Neural crest cell (in vitro differentiated cells): ENCODE data around the gene ANGEL2. TPM values are rescaled to one million over a fixed set of nuclear protein-coding genes. Genes with fewer than 3 reads are reported as not detected.
A peak's percentile ranks its signal among the peaks of the same experiment; 100 is the strongest.
"Not testable (repeated sequence)": the region's sequence is repeated elsewhere in the genome, so short reads cannot be mapped to it uniquely, and the experiment has no call there.

Experiments used
- DNase-seq: peaks from one replicate; pipeline ENCODE4 v3.0.0; 2021; ENCODE audit warnings: low read depth, mixed read lengths, low spot score
- H3K27ac Mint-ChIP-seq: one replicate; pipeline ENCODE4 v1.8.0; 2021; ENCODE audit warnings: mild to moderate bottlenecking, mixed read lengths; ENCODE audit not compliant: unreplicated experiment
- H3K27me3 Mint-ChIP-seq: 2 replicates; pipeline ENCODE4 v1.8.0; 2021; ENCODE audit warnings: low read depth, mild to moderate bottlenecking, mixed read lengths
- H3K36me3 Mint-ChIP-seq: 2 replicates; pipeline ENCODE4 v1.8.0; 2021; ENCODE audit warnings: low read depth, mild to moderate bottlenecking, mixed read lengths
- H3K4me1 Mint-ChIP-seq: 2 replicates; pipeline ENCODE4 v1.8.0; 2021; ENCODE audit warnings: mixed read lengths
- H3K4me3 Mint-ChIP-seq: one replicate; pipeline ENCODE4 v1.8.0; 2021; ENCODE audit warnings: mild to moderate bottlenecking, mixed read lengths
- H3K9me3 Mint-ChIP-seq: 2 replicates; pipeline ENCODE4 v1.8.0; 2021; ENCODE audit warnings: mixed read lengths
- total RNA-seq: library from RNA; stranded (reverse); gene quantifications from 2 replicates; pipeline ENCODE4 v1.2.1, GENCODE V29; 2021
- TF ChIP-seq, protein P1 (sequence below): fragments of 200-600 bp; sonication (generic); conservative IDR thresholded peaks from 2 replicates; pipeline ENCODE4 v1.5.0; 2021; ENCODE audit warnings: antibody characterized with exemption, mild to moderate bottlenecking

The ANGEL2 gene
- total RNA-seq, 1 donor from 2014 or later: 49.0 TPM

DNA sequence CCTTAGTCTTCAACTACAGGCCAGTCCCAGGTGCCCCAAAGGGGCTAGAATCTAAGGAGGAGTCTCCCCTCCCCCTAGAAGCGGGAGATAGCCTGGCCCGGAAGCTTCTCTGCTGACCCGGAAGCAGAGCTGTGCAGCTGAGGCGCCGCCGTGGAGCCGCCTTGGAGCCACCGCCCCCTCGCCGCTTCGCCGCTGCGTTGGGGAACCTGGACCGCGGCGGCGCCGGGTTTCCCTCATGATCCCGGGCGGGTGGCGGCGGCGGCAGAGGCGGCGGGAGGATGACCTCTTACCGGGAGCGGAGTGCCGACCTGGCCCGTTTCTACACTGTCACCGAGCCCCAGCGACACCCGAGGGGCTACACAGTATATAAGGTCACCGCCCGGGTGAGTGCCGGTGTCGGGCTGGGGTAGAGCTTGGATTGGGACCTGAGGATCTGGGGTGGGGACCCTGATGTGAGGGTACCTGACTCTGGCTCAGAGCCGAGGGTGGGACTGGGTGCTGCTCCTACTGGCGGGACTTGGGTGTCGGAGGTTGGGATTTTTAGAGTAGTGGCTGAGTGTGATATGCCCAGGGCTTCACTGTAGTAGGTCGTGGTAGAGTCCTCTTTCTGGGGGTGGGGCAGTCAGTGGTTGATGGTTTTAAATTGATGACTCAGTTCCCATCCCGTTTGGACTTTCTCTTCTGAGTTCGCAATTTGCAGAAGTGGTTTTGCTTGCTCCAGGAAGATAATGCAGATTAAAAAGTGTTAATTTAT, 35.6 kb upstream of the ANGEL2 start, which contains the start of gene RPS6KC1:
Gene RPS6KC1 (plus strand): TSS at position 115 of the 754 bp plus-strand sequence. CDS start 164 bp downstream, at position 279.
- Mint-ChIP-seq H3K4me1 (peaks cover 29% of the 10 kb centered on the region), H3K27ac (peak within 1 kb of the TSS; percentile 90)
- TF ChIP-seq, protein P1, sequence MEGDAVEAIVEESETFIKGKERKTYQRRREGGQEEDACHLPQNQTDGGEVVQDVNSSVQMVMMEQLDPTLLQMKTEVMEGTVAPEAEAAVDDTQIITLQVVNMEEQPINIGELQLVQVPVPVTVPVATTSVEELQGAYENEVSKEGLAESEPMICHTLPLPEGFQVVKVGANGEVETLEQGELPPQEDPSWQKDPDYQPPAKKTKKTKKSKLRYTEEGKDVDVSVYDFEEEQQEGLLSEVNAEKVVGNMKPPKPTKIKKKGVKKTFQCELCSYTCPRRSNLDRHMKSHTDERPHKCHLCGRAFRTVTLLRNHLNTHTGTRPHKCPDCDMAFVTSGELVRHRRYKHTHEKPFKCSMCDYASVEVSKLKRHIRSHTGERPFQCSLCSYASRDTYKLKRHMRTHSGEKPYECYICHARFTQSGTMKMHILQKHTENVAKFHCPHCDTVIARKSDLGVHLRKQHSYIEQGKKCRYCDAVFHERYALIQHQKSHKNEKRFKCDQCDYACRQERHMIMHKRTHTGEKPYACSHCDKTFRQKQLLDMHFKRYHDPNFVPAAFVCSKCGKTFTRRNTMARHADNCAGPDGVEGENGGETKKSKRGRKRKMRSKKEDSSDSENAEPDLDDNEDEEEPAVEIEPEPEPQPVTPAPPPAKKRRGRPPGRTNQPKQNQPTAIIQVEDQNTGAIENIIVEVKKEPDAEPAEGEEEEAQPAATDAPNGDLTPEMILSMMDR: peak; percentile 27

DNA sequence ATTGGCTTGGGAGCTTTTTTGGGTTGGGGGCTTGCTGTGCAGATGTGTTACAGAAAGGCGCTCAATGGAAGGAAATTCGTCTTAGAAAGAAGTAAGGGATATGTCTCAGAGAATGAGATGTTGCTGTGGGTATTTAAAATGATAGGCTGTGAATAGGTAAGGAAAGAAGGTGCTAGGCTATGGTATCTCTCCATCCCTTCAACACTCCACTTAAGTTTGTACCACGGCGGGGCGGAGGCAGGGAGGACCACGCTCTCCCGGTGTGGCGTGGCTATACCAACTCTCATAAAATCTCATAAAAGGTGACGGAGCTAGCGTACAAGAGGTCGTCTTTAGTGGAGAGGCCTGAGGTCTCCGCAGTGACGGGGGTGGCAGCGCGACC, 35.1 kb upstream of the ANGEL2 start:
- no peak for DNase-seq
- Mint-ChIP-seq H3K36me3 (peaks cover 14% of the 10 kb centered on the region), H3K4me1 (peaks cover 29% of the 10 kb centered on the region), H3K27ac (peak overlapping the region; percentile 90), H3K4me3 (peak overlapping the region; percentile 93), H3K9me3 (peaks cover 14% of the 10 kb centered on the region), H3K27me3 (peaks cover 7% of the 10 kb centered on the region)
- TF ChIP-seq, protein P1: no peak

More for the DNA sequence above, 35.6 kb upstream of the ANGEL2 start, which contains the start of gene RPS6KC1:
- peaks cover 14% of the 10 kb centered on the region for H3K9me3 Mint-ChIP-seq
- H3K27me3 Mint-ChIP-seq: peaks cover 7% of the 10 kb centered on the region
- H3K36me3 Mint-ChIP-seq: peaks cover 14% of the 10 kb centered on the region
- peak within 1 kb of the TSS; percentile 93 for H3K4me3 Mint-ChIP-seq
- peak; percentile 68 for DNase-seq

DNA sequence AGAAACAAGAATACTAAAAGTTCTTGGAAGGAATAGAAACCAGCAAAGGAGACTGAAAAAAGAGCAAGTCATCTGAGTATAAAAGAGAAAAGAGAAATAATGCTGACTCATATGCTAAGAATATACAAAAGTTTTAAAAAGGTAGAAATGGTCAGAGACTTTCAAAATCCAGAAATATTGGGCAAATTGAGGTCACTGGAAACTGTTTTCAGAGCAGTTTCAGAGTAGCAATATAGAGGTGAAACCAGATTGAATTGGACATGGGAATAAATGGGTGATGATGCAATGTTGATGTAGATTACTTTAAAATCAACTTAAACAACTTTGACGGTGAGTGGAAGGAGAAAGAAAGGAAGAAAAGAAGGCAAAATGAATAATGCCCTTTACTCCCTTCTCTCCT, 33.6 kb upstream of the ANGEL2 start:
- DNase-seq: no peak
- Mint-ChIP-seq H3K9me3 (peaks cover 14% of the 10 kb centered on the region), H3K36me3 (peaks cover 14% of the 10 kb centered on the region), H3K27ac (no peak overlapping the region), H3K27me3 (peaks cover 10% of the 10 kb centered on the region), H3K4me1 (peaks cover 29% of the 10 kb centered on the region), H3K4me3 (peak overlapping the region; percentile 68)
- TF ChIP-seq, protein P1: no peak

DNA sequence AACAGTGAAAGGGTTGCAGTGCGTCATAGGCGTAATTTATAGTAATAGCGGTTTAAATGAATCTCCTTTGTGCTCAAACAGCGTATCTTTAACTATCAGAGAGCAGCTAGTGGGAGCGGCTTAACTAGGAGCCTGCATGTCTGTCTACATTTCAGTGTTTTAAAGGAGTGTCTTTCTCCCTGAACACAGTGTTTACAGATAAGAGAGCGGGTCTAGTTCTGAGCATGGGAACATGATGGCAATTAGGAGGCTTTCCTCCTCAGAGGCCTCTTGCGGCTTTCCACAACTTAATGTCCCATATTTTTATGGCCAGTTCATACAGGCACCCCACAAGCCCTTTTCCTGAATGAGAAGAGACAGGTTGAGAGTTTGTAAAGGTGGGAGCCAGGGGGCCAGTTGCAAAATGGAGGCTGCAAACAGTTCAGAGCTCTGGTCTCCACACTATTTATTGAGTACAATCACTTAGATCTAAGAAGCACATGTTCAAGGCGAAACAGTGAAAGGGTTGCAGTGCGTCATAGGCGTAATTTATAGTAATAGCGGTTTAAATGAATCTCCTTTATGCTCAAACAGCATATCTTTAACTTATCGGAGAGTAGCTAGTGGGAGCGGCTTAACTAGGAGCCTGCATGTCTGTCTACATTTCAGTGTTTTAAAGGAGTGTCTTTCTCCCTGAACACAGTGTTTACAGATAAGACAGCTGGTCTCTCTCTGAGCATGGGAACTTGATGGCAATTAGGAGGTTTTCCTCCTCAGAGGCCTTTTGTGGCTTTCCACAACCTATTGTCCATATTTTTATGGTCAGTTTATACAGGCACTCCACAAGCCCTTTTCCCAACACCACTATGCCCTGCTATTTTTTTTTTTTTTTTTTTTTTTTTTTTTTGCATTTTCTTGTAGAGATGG, 29.9 kb upstream of the ANGEL2 start:
- H3K4me1 Mint-ChIP-seq: peaks cover 12% of the 10 kb centered on the region
- not testable (repeated sequence) for H3K27ac Mint-ChIP-seq, H3K9me3 Mint-ChIP-seq, H3K4me3 Mint-ChIP-seq, DNase-seq
- H3K27me3 Mint-ChIP-seq: peaks cover 14% of the 10 kb centered on the region
- peaks cover 10% of the 10 kb centered on the region for H3K36me3 Mint-ChIP-seq

DNA sequence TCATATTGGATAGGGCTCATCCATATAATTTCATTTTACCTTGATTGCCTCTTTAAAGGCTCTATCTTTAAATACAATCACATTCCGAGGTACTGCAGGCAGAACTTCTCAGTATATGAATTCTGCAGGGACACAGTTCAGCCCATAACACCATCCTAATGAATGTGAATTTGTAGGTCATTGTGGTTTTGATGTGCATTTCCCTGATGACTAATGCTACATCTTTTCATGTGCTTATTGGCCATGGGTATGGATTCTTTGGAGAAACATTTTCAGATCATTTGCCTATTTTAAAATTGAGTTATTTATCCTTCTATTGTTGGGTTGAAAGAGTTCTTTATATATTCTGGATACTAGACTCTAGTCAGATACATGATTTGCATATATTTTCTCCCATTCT, 25.8 kb upstream of the ANGEL2 start:
- Mint-ChIP-seq H3K4me1 (no peaks in the 10 kb centered on the region), H3K4me3 (no peak overlapping the region), H3K27me3 (peaks cover 8% of the 10 kb centered on the region), H3K36me3 (no peaks in the 10 kb centered on the region), H3K9me3 (peaks cover 2% of the 10 kb centered on the region), H3K27ac (no peak overlapping the region)
- DNase-seq: no peak
- TF ChIP-seq, protein P1: no peak
